GM15510 (cell line): ENCODE results near the gene SPPL3.

Source experiments
- POLR2A ChIP-seq: IDR thresholded peaks from 3 replicates; pipeline ENCODE4 v1.6.1; 2011; ENCODE audit warnings: borderline replicate concordance; ENCODE audit not compliant: insufficient read length; ENCODE audit errors: extremely low read depth

The SPPL3 gene

GRCh38 chr12:120744922-120745493, 159.2 kb downstream of the SPPL3 start:
- TF ChIP-seq POLR2A: no peak

DNA sequence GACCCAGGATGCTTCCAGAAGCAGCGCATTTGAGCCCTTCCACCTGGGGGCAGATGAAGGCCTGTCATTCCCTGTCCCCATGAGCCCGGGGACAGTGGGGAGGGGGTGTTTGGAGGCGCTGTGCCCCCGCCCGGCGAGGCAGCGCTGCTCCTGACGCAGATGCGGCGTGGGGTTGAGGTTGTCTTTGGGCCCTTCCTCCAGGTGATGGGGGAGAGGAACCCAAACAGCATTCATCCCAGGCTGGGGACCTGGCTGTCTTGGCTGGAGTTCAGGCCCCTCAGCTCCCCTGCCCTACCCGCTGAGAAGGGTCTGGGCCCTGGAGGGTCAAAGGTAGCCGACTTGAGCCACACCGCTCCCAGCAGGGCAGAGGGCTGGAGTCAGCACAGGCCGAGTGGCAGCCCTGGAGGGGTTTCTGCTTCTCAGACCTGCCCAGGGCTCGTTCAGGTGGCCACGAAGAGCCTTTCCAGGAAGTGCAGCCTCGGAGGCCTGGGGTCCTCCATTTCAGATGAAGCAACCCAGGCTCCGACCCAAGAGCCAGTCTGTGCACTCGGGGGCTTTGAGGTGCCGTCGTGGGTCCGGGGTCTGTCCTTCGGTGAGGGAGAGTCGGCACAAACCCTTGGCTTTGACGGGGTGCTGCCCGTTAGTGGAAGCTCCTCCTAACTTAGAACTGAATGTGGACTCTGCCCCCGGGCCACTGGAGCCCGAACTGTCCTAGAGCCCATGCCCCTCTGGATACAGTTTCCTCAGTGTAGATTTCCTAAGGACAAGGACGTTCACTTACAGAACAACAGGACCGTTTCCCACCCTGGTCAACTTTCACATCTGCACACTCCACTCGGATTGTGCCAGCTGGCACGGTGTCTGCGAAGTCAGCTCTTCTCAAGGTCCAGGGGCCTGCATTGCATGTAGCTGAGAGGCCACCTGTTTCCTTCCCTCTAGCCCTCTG, 162.4 kb downstream of the SPPL3 start:
- no peak for TF ChIP-seq POLR2A

- no peak for TF ChIP-seq POLR2A
These were observed 163.3 kb downstream of the SPPL3 start for GRCh38 chr12:120740871-120741270.

DNA sequence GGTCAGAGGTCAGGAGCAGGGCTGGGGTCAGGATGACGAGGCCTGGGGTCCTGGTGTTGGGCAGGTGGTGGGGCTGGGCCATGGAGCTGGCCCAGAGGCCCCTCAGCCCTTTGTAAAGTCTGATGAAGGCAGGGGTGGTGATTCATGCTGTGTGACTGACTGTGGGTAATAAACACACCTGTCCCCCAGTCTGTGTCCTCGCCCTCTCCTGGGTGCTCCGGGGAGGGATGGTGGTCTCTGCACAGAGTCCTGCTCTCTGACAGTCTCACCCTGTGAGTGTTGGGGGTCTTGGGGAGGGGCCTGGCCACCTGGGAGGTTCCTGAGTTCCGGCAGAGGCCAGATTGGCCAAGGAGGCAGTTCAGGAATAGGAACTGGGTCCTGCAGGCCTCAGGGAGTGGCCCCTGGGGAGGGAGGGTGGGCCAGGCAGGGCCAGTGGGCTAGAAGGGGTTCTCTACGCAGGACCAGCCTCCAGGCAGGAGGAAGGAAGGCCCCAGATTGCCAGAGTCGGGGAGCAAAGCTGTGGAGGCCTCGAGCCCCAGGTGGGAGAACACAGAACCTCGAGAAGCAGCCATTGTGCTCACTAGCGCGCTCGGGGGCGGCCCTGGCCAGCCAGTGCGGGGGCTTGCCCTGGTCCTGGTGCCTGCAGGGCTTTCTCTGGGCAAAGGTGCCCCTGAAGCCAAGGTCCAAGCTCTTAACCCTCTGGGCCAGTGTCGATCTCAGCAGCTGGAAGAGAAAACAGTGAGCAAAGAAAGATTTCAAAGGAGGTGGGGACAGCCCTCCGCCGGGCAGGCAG, 164.1 kb downstream of the SPPL3 start:
- no peak for TF ChIP-seq POLR2A

DNA sequence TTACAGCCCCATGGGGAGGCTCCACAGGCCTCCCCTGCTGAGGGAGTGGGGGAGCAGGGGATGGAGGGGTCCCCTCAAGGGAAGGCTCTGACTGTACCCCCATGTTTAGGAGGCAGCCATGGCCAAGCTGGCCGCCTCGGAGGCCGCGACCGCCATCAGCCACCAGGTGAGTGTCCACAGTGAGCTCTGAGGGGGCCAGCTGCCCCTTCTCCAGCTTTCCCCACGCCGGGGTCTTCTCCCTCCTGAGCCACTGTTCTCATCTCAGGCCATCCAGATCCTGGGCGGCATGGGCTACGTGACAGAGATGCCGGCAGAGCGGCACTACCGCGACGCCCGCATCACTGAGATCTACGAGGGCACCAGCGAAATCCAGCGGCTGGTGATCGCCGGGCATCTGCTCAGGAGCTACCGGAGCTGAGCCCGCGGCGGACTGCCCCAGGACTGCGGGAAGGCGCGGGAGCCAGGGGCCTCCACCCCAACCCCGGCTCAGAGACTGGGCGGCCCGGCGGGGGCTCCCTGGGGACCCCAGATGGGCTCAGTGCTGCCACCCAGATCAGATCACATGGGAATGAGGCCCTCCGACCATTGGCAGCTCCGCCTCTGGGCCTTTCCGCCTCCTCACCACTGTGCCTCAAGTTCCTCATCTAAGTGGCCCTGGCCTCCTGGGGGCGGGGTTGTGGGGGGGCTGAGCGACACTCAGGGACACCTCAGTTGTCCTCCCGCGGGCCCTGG, 165.0 kb downstream of the SPPL3 start:
- TF ChIP-seq POLR2A: no peak

- no peak for TF ChIP-seq POLR2A
These were observed 165.7 kb downstream of the SPPL3 start for GRCh38 chr12:120738252-120739030.

- no peak for TF ChIP-seq POLR2A
These were observed 166.5 kb downstream of the SPPL3 start for GRCh38 chr12:120737557-120738251.

DNA sequence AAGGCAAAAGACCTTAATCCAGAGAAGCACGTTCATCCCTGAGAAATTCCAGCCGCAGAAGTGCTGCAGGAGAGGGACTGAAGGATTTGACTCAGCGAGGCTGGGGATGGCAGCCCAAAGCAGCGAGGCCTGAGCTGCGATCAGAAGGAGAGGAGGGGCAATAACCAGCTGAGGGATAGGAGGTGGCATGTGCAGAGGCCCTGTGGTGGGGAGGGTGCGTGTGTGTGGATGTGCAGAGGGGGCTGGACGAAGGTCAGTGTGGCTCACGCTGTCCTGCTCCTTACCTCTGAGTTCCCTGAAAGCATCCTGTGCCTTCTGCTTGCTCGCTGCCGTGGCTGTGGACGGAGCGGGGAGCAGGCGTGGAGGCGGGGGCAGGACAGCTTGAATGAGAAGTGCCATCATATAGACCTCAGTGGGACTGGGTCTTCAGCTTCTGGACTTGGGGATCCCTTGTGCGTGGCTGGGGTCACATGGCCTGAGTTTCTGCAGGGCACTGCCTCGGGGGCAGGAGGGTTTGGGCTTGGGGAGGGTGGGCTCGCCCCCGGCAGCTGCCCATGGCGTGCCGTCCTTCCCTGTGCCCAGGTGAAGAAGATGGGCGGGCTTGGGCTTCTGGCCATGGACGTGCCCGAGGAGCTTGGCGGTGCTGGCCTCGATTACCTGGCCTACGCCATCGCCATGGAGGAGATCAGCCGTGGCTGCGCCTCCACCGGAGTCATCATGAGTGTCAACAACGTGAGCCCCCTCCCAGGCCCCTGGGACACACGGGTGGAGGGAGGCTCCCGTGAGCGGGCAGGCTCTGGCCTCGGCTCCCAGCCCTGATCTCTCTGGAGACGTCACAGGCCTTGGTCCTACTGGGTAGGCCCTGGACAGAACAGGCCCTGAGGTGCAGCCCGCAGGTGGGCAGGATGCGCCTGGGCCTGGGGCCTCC, 167.5 kb downstream of the SPPL3 start:
- no peak for TF ChIP-seq POLR2A

- no peak for TF ChIP-seq POLR2A
These were observed 169.0 kb downstream of the SPPL3 start for GRCh38 chr12:120735181-120735580.

DNA sequence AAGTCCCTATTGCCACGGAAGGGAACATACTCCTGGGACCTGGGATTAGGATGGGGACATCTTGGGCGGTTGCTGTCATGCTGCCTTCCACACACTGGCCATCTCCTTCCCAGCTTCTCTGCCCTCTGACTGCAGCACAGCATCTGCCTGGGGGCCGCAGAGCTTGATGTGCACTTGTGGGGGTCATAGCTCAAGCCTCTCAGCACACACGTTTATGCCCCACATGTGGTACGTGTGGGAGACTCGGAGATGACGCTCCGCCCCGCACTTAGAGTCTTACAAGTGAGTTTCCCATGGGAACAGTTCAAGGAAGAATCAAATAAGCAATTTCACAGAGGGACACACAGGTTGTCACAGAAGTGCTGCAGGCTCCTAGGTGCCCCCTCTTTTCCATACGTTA, 169.9 kb downstream of the SPPL3 start:
- no peak for TF ChIP-seq POLR2A

- no peak for TF ChIP-seq POLR2A
These were observed 170.6 kb downstream of the SPPL3 start for GRCh38 chr12:120733574-120733973.

- TF ChIP-seq POLR2A: no peak
These were observed 177.2 kb downstream of the SPPL3 start for GRCh38 chr12:120726961-120727360.
